Measurements from ENCODE around the gene VEGFB. TPM values are rescaled to one million over a fixed set of nuclear protein-coding genes. Genes with fewer than 3 reads are reported as not detected.

Gene VEGFB
- total RNA-seq, 1 donor from 2014 or later = 150 TPM

DNA sequence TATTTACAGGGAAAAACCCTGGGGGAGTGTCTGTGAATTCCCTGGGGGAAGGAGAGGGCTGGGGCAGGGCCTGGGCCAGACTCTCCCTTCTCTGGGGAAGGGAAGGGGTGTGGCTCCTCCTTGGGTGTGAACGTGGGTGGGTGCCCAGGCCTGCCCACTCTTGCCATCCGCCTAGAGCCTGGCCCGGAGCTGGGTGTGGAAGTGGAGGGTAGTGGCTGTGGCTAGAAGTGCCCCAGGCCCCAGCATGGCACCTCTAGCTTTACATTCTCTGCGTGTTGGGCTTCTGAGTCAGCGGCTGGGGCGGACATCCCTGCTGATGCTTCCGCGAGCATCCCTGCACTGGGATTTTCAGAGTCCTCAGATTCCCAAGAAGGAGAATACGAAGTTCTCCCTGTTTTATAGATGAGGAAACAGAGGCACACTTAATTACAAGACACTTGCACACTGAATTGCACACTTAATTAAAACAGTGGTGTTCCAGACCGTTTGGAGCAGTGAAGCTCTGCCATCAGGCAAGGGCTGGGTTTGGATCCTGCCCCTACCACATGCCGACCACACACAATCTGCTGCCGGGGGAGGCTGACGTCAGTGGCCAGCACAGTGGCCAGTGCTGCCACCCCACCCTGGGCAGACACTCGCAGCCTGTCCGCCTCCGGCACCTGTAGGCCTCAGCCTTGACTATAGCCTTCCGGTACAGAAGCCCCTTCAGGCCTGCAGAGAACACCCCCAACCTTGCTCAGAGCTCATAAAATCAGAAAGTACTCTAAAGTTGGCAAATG, 42.5 kb downstream of the VEGFB start:
- DNase-seq = peak; percentile 53
- TF ChIP-seq, protein P1, sequence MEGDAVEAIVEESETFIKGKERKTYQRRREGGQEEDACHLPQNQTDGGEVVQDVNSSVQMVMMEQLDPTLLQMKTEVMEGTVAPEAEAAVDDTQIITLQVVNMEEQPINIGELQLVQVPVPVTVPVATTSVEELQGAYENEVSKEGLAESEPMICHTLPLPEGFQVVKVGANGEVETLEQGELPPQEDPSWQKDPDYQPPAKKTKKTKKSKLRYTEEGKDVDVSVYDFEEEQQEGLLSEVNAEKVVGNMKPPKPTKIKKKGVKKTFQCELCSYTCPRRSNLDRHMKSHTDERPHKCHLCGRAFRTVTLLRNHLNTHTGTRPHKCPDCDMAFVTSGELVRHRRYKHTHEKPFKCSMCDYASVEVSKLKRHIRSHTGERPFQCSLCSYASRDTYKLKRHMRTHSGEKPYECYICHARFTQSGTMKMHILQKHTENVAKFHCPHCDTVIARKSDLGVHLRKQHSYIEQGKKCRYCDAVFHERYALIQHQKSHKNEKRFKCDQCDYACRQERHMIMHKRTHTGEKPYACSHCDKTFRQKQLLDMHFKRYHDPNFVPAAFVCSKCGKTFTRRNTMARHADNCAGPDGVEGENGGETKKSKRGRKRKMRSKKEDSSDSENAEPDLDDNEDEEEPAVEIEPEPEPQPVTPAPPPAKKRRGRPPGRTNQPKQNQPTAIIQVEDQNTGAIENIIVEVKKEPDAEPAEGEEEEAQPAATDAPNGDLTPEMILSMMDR (IDR thresholded peaks at IDR 0.05) = no peak
- Histone ChIP-seq H3K4me1 (peaks cover 10% of the 10 kb centered on the region), H3K4me3 (no peak overlapping the region), H3K36me3 (peaks cover 51% of the 10 kb centered on the region), H3K27ac (no peak overlapping the region), H3K9me3 (no peaks in the 10 kb centered on the region), H3K27me3 (ENCODE audit: low read depth) (no peaks in the 10 kb centered on the region)
- peak; percentile 22 to 33 for ATAC-seq
- intact Hi-C loops (cut with DNase I) = no loop called here

GRCh38 chr11:64278576-64279190, 44.3 kb downstream of the VEGFB start:
- intact Hi-C loops (cut with DNase I) = no loop called here
- TF ChIP-seq, protein P1 (IDR thresholded peaks at IDR 0.05) = no peak
- no peak overlapping the region for H3K27ac ChIP-seq
- no peak overlapping the region for H3K4me3 ChIP-seq
- ATAC-seq = no peak
- DNase-seq = no peak
- peaks cover 56% of the 10 kb centered on the region for H3K36me3 ChIP-seq
- no peaks in the 10 kb centered on the region for H3K9me3 ChIP-seq
- peaks cover 8% of the 10 kb centered on the region for H3K4me1 ChIP-seq
- no peaks in the 10 kb centered on the region for H3K27me3 ChIP-seq (ENCODE audit: low read depth)

DNA sequence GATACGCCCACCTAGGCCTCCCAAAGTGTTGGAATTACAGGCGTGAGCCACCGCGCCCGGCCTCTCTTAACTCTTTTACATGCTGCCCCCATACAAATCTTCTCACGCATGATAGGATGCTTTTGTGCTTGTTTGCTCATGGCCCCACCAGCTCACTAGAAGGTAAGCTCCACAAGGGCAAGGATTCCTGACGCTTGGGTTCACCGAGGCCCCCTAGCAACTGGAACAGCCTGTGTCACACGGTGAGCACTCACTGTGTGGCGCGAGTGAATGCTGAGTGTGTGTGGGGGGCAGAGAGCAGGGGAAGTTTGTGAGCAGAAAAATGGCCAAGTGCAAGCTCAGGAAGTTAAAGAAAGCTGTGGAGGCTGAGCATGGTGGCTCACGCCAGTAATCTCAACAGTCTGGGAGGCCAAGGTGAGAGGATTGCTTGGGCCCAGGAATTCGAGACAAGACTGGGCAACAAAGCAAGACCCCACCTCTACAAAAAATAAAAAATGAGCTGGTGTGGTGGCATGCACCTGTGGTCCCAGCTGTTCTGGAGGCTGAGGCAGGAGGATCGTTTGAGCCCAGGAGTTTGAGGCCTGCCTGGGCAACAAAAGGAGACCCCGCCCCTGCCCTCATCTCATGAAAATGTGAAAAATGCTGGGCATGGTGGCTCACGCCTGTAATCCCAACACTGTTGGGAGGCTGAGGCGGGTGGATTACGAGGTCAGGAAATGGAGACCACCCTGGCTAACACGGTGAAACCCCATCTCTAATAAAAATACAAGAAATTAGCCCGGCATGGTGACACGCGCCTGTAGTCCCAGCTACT, 47.8 kb downstream of the VEGFB start:
- DNase-seq (no peak), ATAC-seq (no peak)
- intact Hi-C loops (cut with DNase I) = no loop called here
- Histone ChIP-seq H3K9me3 (no peaks in the 10 kb centered on the region), H3K36me3 (peaks cover 37% of the 10 kb centered on the region), H3K4me3 (no peak overlapping the region), H3K27me3 (ENCODE audit: low read depth) (no peaks in the 10 kb centered on the region), H3K4me1 (peaks cover 22% of the 10 kb centered on the region), H3K27ac (no peak overlapping the region)
- TF ChIP-seq, protein P1 (IDR thresholded peaks at IDR 0.05) = no peak

GRCh38 chr11:64283092-64283491, 48.7 kb downstream of the VEGFB start:
- intact Hi-C loops (cut with DNase I) = no loop called here
- peaks cover 22% of the 10 kb centered on the region for H3K4me1 ChIP-seq
- DNase-seq = no peak
- no peaks in the 10 kb centered on the region for H3K9me3 ChIP-seq
- H3K36me3 ChIP-seq = peaks cover 28% of the 10 kb centered on the region
- no peak overlapping the region for H3K27ac ChIP-seq
- TF ChIP-seq, protein P1 (IDR thresholded peaks at IDR 0.05) = no peak
- H3K4me3 ChIP-seq = peak overlapping the region; percentile 77
- ATAC-seq = no peak
- H3K27me3 ChIP-seq (ENCODE audit: low read depth) = no peaks in the 10 kb centered on the region
